Glutamatergic neuron (in vitro differentiated cells): ENCODE measurements around the gene SAMD5. TPM values are rescaled to one million over a fixed set of nuclear protein-coding genes. Genes with fewer than 3 reads are reported as not detected.

ENCODE experiments used
- DNase-seq: peaks from one replicate; pipeline ENCODE4 v3.0.0; 2022
- H3K27ac Mint-ChIP-seq: one replicate; pipeline ENCODE4 v1.8.0; 2020; ENCODE audit warnings: mild to moderate bottlenecking, mixed read lengths, inconsistent platforms; ENCODE audit not compliant: unreplicated experiment
- H3K27me3 Mint-ChIP-seq: one replicate; pipeline ENCODE4 v1.8.0; 2020; ENCODE audit warnings: mild to moderate bottlenecking, moderate library complexity, mixed read lengths, inconsistent platforms; ENCODE audit not compliant: unreplicated experiment
- H3K36me3 Mint-ChIP-seq: one replicate; pipeline ENCODE4 v1.8.0; 2020; ENCODE audit warnings: mild to moderate bottlenecking, mixed read lengths, inconsistent platforms; ENCODE audit not compliant: unreplicated experiment
- H3K4me1 Mint-ChIP-seq: one replicate; pipeline ENCODE4 v1.8.0; 2020; ENCODE audit warnings: mild to moderate bottlenecking, low read depth, mixed read lengths, inconsistent platforms; ENCODE audit not compliant: unreplicated experiment
- H3K4me3 Mint-ChIP-seq: one replicate; pipeline ENCODE4 v1.8.0; 2020; ENCODE audit warnings: mild to moderate bottlenecking, mixed read lengths, inconsistent platforms; ENCODE audit not compliant: unreplicated experiment
- H3K9me3 Mint-ChIP-seq: one replicate; pipeline ENCODE4 v1.8.0; 2020; ENCODE audit warnings: mild to moderate bottlenecking, moderate library complexity, mixed read lengths, inconsistent platforms; ENCODE audit not compliant: unreplicated experiment
- total RNA-seq: library from RNA; stranded (reverse); fragmentation: NEBNext Ultra II Directional; extraction: Animal tissue kit (Norgen Biotek cat#: 25700); gene quantifications from one replicate; pipeline ENCODE4 v1.2.1, GENCODE V29; 2021; ENCODE audit not compliant: unreplicated experiment
- TF ChIP-seq, protein P1 (sequence below): fragments of 200-600 bp; sonication (generic); IDR thresholded peaks from one replicate; pipeline ENCODE4 v1.5.0; 2021; ENCODE audit not compliant: partially characterized antibody, unreplicated experiment

SAMD5 gene
- total RNA-seq, 1 donor from 2014 or later = 1.6 TPM

DNA sequence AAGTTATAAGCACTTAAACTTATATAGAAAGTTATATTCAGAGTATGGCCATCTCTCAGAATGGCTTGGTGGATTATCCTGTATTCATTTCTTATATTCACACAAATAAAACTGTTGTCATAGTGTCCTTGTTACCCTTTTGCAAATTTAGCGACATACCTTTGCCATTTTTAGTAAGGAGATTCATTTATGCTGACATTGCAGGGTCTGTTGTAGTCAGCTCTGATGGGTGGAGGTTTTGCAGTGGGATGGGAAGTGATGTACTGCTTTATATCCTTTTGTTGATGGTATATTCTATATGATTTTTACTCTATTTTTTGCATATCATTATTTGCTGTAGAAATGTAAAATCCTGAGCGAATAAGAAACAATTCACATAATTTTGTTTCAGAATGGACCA, 35.9 kb downstream of the SAMD5 start:
- peaks cover 7% of the 10 kb centered on the region for H3K9me3 Mint-ChIP-seq
- H3K4me3 Mint-ChIP-seq = no peak overlapping the region
- H3K36me3 Mint-ChIP-seq = peaks cover 8% of the 10 kb centered on the region
- TF ChIP-seq, protein P1, sequence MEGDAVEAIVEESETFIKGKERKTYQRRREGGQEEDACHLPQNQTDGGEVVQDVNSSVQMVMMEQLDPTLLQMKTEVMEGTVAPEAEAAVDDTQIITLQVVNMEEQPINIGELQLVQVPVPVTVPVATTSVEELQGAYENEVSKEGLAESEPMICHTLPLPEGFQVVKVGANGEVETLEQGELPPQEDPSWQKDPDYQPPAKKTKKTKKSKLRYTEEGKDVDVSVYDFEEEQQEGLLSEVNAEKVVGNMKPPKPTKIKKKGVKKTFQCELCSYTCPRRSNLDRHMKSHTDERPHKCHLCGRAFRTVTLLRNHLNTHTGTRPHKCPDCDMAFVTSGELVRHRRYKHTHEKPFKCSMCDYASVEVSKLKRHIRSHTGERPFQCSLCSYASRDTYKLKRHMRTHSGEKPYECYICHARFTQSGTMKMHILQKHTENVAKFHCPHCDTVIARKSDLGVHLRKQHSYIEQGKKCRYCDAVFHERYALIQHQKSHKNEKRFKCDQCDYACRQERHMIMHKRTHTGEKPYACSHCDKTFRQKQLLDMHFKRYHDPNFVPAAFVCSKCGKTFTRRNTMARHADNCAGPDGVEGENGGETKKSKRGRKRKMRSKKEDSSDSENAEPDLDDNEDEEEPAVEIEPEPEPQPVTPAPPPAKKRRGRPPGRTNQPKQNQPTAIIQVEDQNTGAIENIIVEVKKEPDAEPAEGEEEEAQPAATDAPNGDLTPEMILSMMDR = no peak
- DNase-seq = no peak
- H3K27ac Mint-ChIP-seq = no peak overlapping the region
- no peaks in the 10 kb centered on the region for H3K4me1 Mint-ChIP-seq
- no peaks in the 10 kb centered on the region for H3K27me3 Mint-ChIP-seq

DNA sequence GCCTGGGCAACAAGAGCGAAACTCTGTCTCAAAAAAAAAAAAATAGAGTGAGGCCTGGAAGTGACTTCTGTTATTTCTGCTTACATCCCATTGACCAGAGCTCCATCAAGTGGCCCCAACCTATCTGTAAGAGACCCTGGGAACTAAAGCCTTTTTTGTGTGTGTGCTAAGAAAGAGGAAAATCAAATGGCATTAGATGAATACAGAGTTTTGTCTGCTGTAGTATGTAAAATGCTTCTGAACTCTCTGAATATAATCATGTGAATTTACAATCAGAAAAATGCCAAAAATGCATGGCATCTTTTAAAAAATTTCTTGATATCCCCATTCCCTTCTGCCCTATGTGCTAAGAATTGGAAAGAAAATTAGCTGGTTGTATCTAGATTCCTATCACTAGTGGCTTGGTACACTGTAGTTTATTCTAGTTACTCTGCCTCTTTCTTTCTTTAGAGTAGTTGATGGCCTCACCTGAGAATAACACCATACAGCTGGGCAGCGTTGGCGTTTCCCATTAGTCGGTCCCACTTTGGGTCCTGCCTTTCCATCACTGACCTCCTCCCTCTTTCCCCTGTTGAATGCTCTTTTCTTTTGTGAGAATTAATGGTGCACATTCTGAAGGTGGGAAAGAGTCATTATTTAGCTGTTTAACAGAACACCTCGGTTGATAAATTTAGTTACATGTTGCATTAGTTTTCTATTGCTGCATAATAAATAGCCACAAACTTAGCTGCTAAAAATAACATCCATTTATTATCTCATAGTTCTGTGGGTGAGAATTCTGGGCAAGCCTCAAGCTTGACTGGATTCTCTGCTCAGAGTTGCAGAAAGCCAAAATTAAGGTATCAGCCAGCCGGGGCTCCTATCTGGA, 38.2 kb downstream of the SAMD5 start:
- Mint-ChIP-seq H3K4me1 (no peaks in the 10 kb centered on the region), H3K36me3 (no peaks in the 10 kb centered on the region), H3K27ac (no peak overlapping the region), H3K4me3 (no peak overlapping the region), H3K9me3 (peaks cover 2% of the 10 kb centered on the region), H3K27me3 (no peaks in the 10 kb centered on the region)
- TF ChIP-seq, protein P1 = no peak
- DNase-seq = no peak

DNA sequence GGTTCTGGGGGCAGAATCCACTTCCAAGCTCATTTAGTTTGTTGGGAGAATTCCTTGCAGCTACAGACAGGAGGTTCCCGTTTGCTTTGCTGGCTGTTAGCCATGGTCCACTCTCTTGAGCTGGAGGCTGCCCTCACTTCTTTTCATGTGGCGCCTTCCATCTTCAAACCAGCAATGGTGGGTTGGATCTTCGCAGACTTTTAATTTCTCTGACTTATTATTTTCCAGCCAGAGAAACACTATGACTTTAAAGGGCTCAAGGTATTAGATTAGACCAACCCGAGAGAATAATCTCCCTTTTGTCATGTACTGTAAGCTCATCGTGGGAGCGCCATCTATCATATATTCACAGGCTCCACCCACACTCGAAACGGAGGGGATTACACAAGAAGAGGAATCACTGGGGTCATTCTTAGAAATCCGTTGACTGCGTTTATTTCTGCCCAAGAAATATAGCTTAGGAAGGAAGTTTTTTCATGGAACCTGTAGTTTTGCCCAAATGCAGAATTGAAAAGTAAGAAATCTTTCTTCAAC, 38.9 kb downstream of the SAMD5 start:
- TF ChIP-seq, protein P1 = no peak
- DNase-seq = no peak
- peaks cover 2% of the 10 kb centered on the region for H3K9me3 Mint-ChIP-seq
- no peak overlapping the region for H3K27ac Mint-ChIP-seq
- H3K27me3 Mint-ChIP-seq = no peaks in the 10 kb centered on the region
- no peaks in the 10 kb centered on the region for H3K4me1 Mint-ChIP-seq
- no peak overlapping the region for H3K4me3 Mint-ChIP-seq
- no peaks in the 10 kb centered on the region for H3K36me3 Mint-ChIP-seq

DNA sequence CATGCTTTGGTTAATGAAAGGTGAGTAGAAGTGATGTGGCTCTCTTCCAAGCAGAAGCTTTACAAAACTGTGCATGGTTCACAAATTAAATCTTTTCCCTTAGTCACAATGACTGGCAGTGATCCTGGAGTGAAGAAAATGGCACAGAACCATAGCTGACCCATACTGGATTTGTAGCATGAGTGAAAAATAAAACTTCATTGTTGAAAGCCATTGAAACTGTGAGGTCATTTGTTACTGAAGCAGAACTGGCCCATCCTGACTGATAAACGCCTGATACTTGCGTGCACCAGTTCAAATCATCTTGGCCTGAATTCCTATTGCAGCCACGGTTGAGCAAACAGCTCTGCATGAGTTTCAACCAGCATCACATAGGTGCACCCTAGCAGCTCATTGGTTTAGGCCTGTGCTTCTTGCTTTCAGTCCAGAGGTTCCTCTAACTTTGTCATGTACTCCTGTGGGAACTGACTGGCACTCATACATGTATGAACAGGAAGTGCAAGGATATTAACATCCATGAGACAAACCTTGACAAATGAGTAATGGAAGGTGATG, 40.5 kb downstream of the SAMD5 start:
- DNase-seq = no peak
- Mint-ChIP-seq H3K36me3 (no peaks in the 10 kb centered on the region), H3K9me3 (no peaks in the 10 kb centered on the region), H3K27me3 (no peaks in the 10 kb centered on the region), H3K4me3 (no peak overlapping the region), H3K27ac (no peak overlapping the region), H3K4me1 (no peaks in the 10 kb centered on the region)
- TF ChIP-seq, protein P1 = no peak

DNA sequence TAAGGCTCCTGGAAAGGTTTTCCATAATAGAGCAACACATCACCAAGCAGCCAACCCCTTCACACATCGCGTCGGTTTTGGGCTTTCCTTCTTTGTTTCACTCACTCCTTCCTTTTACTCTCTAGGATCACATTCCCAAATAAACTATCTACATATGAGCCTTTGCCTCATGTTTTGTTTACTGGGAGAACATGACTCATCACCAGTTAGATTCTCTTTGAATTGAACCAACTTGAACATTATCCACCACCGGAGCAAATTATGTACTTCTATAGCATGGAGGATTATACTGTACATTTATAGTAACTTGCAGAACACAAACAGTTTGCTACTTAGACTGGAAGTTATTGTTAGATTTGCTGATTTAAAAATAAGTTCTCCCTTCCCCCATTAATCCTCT, 41.0 kb downstream of the SAMD5 start:
- Mint-ChIP-seq H3K9me3 (no peaks in the 10 kb centered on the region), H3K27me3 (no peaks in the 10 kb centered on the region), H3K27ac (no peak overlapping the region), H3K36me3 (no peaks in the 10 kb centered on the region), H3K4me3 (no peak overlapping the region), H3K4me1 (no peaks in the 10 kb centered on the region)
- DNase-seq = no peak
- TF ChIP-seq, protein P1 = no peak
